HTR-8/SVneo (cell line): Measurements from ENCODE around the gene MYOZ1.
"Not testable (repeated sequence)": the region's sequence is repeated elsewhere in the genome, so short reads cannot be mapped to it uniquely, and the experiment has no call there.

ENCODE experiments used
- DNase-seq: peaks from one replicate; pipeline ENCODE4 v3.0.0; 2011; ENCODE audit warnings: low spot score, mixed read lengths; ENCODE audit not compliant: insufficient read length
- FAIRE-seq: peaks from 2 replicates; lab custom pipeline; 2011; peaks lifted over from hg19 to GRCh38; lab: Jason Lieb, UNC

Gene MYOZ1

GRCh38 chr10:73641328-73642060 is at the start of gene MYOZ1:
TSS of gene MYOZ1 (minus strand) at chr10:73641474. CDS start at chr10:73640017, 1,457 bp downstream.
- FAIRE-seq, result no peak

GRCh38 chr10:73690755-73691154 is 49.5 kb upstream of the MYOZ1 start:
- FAIRE-seq, DNase-seq: not testable (repeated sequence)

More at GRCh38 chr10:73641328-73642060, at the start of gene MYOZ1:
- DNase-seq, result peak; percentile 54

DNA sequence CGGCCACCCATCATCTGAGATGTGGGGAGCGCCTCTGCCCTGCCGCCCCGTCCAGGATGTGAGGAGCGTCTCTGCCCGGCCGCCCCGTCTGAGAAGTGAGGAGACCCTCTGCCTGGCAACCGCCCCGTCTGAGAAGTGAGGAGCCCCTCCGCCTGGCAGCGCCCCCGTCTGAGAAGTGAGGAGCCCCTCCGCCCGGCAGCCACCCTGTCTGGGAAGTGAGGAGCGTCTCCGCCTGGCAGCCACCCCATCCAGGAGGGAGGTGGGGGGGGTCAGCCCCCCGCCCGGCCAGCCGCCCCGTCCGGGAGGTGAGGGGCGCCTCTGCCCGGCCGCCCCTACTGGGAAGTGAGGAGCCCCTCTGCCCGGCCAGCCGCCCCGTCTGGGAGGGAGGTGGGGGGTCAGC is 48.3 kb upstream of the MYOZ1 start:
- not testable (repeated sequence) for FAIRE-seq, DNase-seq

DNA sequence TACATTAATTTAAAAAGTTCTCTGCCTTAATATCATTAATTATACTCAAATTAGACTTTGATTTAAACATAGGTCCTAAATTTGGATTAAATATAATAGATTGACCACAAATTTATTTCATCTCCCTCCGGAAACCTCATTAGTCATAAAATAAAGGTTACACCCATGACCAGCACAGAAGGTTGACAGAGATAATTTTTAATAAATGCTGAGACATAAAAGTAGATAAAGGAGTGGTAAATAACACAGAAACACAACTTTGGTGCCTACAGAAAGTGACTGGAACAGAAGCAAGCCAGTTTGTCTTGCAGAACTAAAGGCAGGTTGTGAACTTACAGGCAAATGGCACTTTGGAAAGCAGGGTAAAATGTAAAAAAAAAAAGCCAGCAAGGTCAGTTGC is 46.4 kb upstream of the MYOZ1 start:
- FAIRE-seq, DNase-seq: not testable (repeated sequence)

DNA sequence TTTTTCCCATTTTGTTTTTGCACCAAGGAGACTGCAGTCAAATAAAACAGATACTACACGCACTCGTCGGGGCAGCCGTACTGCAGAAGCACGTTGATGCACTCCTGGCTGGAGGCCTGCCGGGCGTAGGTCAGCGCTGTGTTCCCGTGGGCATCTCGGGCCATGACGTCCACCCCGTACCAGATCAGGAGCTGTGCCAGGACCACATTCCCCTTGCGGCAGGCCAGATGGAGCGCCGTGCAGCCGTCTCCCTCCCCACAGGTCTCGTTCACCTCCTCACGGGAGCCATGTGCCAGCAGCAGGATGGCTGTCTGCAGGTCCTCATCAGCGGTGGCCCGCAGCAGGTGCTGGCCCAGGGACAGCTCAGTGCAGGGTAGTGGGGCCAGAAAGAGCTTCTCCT is 33.3 kb upstream of the MYOZ1 start:
- FAIRE-seq, DNase-seq: not testable (repeated sequence)

DNA sequence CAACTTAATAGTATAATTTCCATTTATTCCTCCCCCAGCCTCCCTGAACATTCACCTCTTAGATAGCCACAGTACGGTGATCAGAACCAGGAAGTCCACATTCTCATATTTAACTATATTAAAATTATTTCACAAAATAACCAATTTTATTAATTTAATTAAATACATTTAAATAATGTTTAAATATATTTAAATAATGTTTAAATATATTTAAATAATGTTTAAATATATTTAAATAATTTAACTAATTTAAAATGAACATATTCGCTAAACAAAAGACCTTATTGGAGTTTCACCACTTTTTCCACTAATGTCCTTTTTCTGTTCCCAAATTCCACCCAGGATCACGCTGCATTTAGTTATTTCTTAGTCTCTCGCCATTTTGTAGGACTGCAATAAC is 27.1 kb upstream of the MYOZ1 start:
- not testable (repeated sequence) for DNase-seq, FAIRE-seq

DNA sequence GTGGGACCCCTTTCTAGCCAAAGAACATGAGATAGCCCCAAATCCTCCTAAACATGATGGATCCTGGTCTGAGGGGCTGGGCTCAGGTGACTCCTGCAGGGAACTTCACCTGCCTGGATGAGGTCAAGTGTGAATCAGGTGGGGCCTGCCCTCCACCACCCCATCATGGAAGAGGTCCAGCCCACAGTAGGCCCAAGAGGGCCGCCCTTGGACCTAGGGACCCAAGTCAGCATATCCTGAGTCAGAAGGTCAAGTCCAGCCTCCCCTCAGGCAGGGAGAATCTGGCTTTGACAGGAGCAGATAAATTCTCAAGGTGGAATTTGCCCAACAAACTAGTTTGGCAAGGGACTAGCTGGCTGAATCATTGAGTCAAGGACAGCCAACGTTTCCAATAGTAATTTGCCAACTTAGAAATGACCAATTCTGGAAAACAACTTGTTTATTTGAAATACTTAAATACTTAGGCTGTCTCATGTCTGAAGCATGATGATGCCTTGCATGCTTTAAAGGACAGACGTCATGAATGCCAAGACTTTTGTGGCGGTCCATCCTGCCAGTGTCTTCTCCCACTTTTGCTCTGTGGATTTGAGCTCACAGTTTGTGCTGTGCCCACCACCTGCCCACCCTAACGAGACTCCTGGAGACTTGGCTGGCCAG is 25.0 kb upstream of the MYOZ1 start:
- FAIRE-seq, DNase-seq: not testable (repeated sequence)

DNA sequence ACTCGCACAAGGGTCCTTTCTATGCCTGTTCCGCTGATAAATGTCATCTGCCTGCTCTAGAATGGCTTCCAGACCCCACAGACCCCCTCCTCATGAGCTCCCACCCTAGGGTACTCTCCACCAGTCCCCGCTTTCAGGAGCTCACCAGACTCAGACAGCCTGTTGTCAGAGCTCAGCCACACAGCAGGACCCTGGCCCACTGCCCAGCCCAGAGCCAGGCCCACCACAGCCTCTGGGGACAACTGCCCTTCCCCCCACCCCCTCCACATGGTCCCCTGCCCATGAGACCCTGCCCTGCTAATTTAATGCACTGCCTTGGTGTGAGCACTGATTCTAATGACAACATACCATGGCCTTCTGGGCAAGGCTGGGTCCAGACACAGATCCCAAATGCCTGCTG is 24.3 kb upstream of the MYOZ1 start:
- DNase-seq, FAIRE-seq: not testable (repeated sequence)

DNA sequence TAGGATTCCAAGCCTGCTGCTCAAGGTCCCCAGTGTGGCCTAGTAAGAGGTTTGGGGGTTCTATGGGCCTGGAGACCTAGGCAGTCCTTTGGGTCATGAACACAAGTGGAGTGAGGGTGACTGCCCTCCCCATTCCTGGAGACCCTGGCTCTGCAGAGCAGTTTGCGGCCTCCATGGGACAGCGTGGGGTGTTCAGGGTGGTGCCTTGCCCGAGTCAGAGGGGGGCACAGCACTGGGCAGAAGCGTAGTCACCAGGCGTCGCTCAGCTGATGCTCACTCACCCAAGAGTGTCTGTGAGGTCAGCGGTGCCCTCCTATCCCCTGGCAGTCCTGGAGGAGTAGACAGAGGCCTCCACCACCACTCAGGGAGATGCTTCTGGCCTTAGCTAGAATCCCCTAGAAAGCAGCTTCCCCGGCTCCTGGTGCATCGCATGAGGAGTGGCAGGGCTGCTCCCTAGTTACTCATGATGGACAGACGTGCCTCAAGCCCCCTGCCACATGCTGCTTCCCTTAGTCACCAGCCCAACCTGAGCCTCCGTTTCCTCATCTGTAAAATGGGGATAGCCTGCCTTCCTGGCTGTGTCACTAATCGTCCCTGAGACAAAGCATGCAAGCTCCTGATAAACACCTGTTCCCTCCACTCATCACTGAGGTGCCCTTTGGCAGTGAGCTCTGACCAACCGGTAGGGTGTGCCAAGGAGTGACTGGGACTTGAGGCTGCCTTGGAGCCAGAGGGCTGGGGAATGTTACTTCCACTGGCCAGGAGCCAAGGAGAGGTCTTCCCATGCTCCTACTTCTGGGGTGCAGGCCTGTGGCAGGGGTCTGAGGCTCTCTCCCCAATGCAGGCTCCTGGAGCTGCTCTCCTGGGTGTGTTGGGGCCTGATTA is 23.1 kb upstream of the MYOZ1 start:
- DNase-seq, FAIRE-seq: not testable (repeated sequence)

GRCh38 chr10:73663621-73664020 is 22.3 kb upstream of the MYOZ1 start:
- FAIRE-seq, DNase-seq: not testable (repeated sequence)

GRCh38 chr10:73662705-73663104 is 21.4 kb upstream of the MYOZ1 start:
- not testable (repeated sequence) for DNase-seq, FAIRE-seq

GRCh38 chr10:73655990-73656298 is 14.7 kb upstream of the MYOZ1 start, which contains the start of gene SYNPO2L:
TSS of gene SYNPO2L (minus strand) at chr10:73656029. CDS start at chr10:73655922, 107 bp downstream.
- FAIRE-seq (no peak), DNase-seq (no peak)

DNA sequence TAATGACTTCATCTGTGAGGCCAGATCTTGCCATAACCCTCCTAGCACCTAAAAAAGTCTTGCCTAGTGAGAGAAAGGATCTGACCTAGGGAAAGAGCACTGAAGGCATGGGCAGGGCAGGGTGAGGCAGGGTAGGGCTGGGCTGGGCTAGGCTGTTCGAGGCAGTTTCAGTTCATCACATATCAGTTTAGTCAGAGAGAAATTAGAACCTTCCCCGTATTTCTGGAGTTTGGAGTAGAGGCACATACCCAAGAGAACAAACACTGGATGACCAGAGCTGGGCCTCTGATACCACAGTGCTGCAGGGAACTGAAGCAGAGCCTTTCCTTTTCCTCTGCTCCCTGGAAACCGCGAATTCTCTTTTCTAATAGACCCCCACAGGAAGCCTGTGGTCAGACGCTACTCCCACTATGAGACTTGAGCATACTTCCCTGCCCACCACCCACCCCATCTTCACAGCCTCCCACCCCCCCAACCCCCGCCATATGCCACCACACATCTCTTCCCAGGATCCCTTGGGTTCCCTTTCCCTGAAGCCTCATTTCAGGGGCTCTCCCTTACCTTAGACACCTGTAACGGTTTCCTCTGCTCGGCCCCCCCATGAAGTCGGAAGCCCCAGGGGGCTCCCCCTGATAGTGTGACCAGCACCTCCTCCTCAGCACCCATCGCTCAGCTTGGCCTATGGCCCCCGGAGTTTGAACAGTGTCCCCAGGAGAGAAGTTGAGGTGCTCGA is 14.1 kb upstream of the MYOZ1 start:
- DNase-seq (no peak), FAIRE-seq (no peak)

DNA sequence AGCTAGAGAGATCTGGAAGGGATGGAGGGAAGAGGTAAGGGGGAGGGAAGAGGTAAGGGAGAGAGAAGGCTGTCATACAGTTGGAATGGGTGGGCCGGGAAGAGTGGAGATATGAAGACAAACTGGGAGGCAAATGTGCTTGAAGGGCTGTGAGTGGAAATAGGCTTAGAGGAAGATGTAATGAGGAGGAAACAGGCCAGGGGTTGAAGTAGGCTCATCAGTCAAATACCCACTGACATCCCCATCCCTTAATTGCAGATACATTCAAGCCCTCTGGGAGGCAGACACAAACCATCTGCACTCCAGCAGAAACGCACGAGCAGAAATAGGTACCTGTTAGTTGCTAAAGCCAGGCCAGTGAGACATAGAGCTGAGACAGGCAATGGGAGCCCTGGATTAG is 12.4 kb upstream of the MYOZ1 start:
- DNase-seq (peak; percentile 59), FAIRE-seq (no peak)

GRCh38 chr10:73653195-73653594 is 11.9 kb upstream of the MYOZ1 start:
- FAIRE-seq (no peak), DNase-seq (no peak)

GRCh38 chr10:73650537-73651331 is 9.5 kb upstream of the MYOZ1 start:
- no peak for DNase-seq
- FAIRE-seq, result no peak

- FAIRE-seq, result no peak
- DNase-seq, result no peak
Observed at GRCh38 chr10:73649876-73650536, 8.7 kb upstream of the MYOZ1 start.

- DNase-seq (peak; percentile 48), FAIRE-seq (peak; percentile 67)
Observed at GRCh38 chr10:73648975-73649829, 7.9 kb upstream of the MYOZ1 start.
